ENCODE results near the gene GCNT2. TPM values are rescaled to one million over a fixed set of nuclear protein-coding genes. Genes with fewer than 3 reads are reported as not detected.

Gene GCNT2
- total RNA-seq, 1 experiment from 2014 or later = 0.63 TPM

DNA sequence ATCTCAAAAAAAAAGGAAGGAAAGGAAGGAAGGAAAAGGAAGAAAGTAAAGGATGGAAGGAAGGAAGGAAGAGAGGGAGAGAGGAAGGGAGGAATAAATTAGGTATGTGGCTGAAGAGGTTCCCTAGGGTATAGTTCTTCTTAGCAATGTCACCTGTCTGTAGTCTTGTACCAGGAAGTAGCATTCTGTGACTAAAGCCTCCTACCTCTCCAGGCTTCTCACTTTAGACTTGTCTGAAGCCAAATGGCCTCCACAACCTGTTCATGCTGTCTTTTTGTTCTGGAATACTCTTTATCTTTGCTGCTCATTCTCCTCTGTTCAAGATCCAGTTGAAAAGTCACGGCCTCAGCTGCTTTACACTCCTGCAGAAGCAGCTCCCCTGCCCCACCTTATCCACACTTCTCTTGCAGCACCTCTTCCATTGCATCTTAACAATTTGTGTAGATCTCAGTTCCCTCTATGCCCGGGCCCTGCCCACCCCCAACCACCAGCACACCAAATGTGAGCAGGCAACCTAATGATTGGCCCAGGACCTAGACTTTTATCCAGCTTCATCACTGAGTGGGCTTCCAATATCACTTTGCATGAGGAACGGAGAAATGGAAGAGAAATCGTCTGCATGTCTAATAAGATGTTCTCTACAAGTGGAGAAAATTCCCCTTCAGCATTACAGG lies 19.1 kb downstream of the GCNT2 start:
- CTCF ChIA-PET = interaction anchor here (0.9 kb wide), 1 partner anchor 62 kb away, joined by 3 read pairs; no protein-coding TSS in a partner anchor
- H3K4me1 Mint-ChIP-seq (ENCODE audit: insufficient read depth, unreplicated experiment) = no peaks in the 10 kb centered on the region
- no peak overlapping the region for H3K27ac Mint-ChIP-seq (ENCODE audit: low read depth, unreplicated experiment)

DNA sequence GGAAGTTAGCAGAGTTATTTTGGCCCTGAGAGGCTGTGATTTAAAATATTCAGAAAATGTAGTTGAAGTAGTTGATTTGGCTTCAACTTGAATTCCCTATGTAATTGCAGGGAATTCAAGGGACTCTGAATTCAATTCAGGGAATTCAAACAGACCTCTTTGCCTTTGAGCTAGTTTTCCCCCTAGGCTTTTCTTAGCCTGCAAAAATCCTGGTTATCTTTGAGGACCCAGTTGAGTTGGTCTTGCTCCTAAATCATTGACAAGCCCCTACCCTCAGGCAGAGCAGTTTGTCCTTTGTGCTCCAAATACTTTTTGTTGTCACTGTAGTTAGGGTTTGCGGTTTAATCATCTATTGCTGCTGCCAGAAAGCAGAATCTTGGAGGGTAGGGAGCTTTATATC lies 20.4 kb downstream of the GCNT2 start:
- intact Hi-C loops (cut with micrococcal nuclease) = no loop called here
- TF ChIP-seq, protein P1, sequence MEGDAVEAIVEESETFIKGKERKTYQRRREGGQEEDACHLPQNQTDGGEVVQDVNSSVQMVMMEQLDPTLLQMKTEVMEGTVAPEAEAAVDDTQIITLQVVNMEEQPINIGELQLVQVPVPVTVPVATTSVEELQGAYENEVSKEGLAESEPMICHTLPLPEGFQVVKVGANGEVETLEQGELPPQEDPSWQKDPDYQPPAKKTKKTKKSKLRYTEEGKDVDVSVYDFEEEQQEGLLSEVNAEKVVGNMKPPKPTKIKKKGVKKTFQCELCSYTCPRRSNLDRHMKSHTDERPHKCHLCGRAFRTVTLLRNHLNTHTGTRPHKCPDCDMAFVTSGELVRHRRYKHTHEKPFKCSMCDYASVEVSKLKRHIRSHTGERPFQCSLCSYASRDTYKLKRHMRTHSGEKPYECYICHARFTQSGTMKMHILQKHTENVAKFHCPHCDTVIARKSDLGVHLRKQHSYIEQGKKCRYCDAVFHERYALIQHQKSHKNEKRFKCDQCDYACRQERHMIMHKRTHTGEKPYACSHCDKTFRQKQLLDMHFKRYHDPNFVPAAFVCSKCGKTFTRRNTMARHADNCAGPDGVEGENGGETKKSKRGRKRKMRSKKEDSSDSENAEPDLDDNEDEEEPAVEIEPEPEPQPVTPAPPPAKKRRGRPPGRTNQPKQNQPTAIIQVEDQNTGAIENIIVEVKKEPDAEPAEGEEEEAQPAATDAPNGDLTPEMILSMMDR (IDR thresholded peaks at IDR 0.05; ENCODE audit: unreplicated experiment) = no peak
- DNase-seq (ENCODE audit: unreplicated experiment) = no peak
- Mint-ChIP-seq H3K9me3 (ENCODE audit: unreplicated experiment) (no peaks in the 10 kb centered on the region), H3K4me3 (ENCODE audit: unreplicated experiment) (no peak overlapping the region), H3K36me3 (ENCODE audit: insufficient read depth, unreplicated experiment) (peaks cover 6% of the 10 kb centered on the region), H3K27me3 (ENCODE audit: insufficient read depth, unreplicated experiment) (no peaks in the 10 kb centered on the region), H3K27ac (ENCODE audit: low read depth, unreplicated experiment) (no peak overlapping the region), H3K4me1 (ENCODE audit: insufficient read depth, unreplicated experiment) (no peaks in the 10 kb centered on the region)
- ChIA-PET CTCF (interaction anchor here (0.6 kb wide), 1 partner anchor 31 kb away, joined by 3 read pairs; no protein-coding TSS in a partner anchor), POLR2A (no interaction called here)
- BruUV-seq (replicated peaks) = no TSS peak

More for the DNA sequence above, 19.1 kb downstream of the GCNT2 start:
- Mint-ChIP-seq H3K9me3 (ENCODE audit: unreplicated experiment) (no peaks in the 10 kb centered on the region), H3K27me3 (ENCODE audit: insufficient read depth, unreplicated experiment) (no peaks in the 10 kb centered on the region), H3K4me3 (ENCODE audit: unreplicated experiment) (no peak overlapping the region), H3K36me3 (ENCODE audit: insufficient read depth, unreplicated experiment) (peaks cover 6% of the 10 kb centered on the region)
- POLR2A ChIA-PET = no interaction called here
- intact Hi-C loops (cut with micrococcal nuclease) = no loop called here
- no TSS peak for BruUV-seq (replicated peaks)
- TF ChIP-seq, protein P1 (IDR thresholded peaks at IDR 0.05; ENCODE audit: unreplicated experiment) = no peak
- no peak for DNase-seq (ENCODE audit: unreplicated experiment)

DNA sequence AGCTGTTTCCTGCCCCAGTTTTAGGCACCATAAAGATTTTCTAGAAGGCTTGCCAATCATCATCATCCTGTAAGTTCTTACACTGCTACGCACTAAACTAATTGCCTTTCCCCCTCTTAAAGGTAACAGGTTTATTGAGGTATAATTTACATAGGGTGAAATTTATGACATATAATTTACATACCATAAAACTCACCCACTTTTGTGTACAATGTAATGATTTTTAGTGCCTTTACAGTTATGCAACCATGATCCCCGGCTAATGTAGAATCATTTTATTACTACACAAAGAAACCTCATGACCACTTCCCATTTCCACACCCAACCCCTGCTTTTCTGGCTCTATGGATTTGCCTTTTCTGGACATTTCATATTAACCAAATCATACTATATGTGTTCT lies 21.1 kb downstream of the GCNT2 start:
- Mint-ChIP-seq H3K4me1 (ENCODE audit: insufficient read depth, unreplicated experiment) (no peaks in the 10 kb centered on the region), H3K27me3 (ENCODE audit: insufficient read depth, unreplicated experiment) (no peaks in the 10 kb centered on the region), H3K36me3 (ENCODE audit: insufficient read depth, unreplicated experiment) (peaks cover 6% of the 10 kb centered on the region), H3K9me3 (ENCODE audit: unreplicated experiment) (no peaks in the 10 kb centered on the region), H3K27ac (ENCODE audit: low read depth, unreplicated experiment) (no peak overlapping the region), H3K4me3 (ENCODE audit: unreplicated experiment) (no peak overlapping the region)
- intact Hi-C loops (cut with micrococcal nuclease) = no loop called here
- BruUV-seq (replicated peaks) = no TSS peak
- DNase-seq (ENCODE audit: unreplicated experiment) = no peak
- POLR2A ChIA-PET = no interaction called here
- CTCF ChIA-PET = interaction anchor here (0.6 kb wide), 1 partner anchor 32 kb away, joined by 3 read pairs; no protein-coding TSS in a partner anchor
- TF ChIP-seq, protein P1 (IDR thresholded peaks at IDR 0.05; ENCODE audit: unreplicated experiment) = no peak

DNA sequence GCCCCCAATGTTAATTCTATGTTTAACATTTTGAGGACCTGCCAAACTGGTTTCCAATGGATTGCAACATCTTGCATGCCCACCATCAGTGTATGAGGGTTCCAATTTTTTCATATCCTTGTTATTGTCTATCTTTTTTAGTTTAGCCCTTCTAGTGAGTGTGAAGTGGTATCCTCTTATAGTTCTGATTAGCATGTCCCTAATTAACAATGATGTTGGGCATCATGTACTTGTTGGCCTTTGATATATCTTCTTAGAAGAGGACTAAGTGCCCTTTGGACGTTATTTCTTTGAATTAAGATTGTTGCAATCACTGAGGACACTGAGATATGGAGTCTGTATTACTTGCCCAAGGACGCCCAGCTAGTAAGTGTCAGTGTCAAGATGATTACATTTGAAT lies 22.3 kb downstream of the GCNT2 start:
- POLR2A ChIA-PET = no interaction called here
- no peak for DNase-seq (ENCODE audit: unreplicated experiment)
- TF ChIP-seq, protein P1 (IDR thresholded peaks at IDR 0.05; ENCODE audit: unreplicated experiment) = no peak
- no TSS peak for BruUV-seq (replicated peaks)
- H3K27me3 Mint-ChIP-seq (ENCODE audit: insufficient read depth, unreplicated experiment) = no peaks in the 10 kb centered on the region
- CTCF ChIA-PET = interaction anchor here (0.7 to 1.7 kb wide), 2 partner anchors 40 to 146 kb away, joined by 3 to 5 read pairs; no protein-coding TSS in a partner anchor
- H3K27ac Mint-ChIP-seq (ENCODE audit: low read depth, unreplicated experiment) = no peak overlapping the region
- no peaks in the 10 kb centered on the region for H3K9me3 Mint-ChIP-seq (ENCODE audit: unreplicated experiment)
- H3K4me1 Mint-ChIP-seq (ENCODE audit: insufficient read depth, unreplicated experiment) = no peaks in the 10 kb centered on the region
- peaks cover 6% of the 10 kb centered on the region for H3K36me3 Mint-ChIP-seq (ENCODE audit: insufficient read depth, unreplicated experiment)
- no peak overlapping the region for H3K4me3 Mint-ChIP-seq (ENCODE audit: unreplicated experiment)
- intact Hi-C loops (cut with micrococcal nuclease) = no loop called here

All from MCF 10A (cell line).